H9 (cell line): ENCODE measurements around the gene STAB2. TPM values are rescaled to one million over a fixed set of nuclear protein-coding genes. Genes with fewer than 3 reads are reported as not detected.

Source experiments
- DNase-seq: peaks from one replicate; pipeline ENCODE4 v3.0.0-alpha.2; 2017
- H2AFZ ChIP-seq: one replicate; pipeline ENCODE4 v1.6.1; 2013; ENCODE audit warnings: mild to moderate bottlenecking, low read length, control low read depth, moderate library complexity
- H2AK5ac ChIP-seq: 2 replicates; pipeline ENCODE4 v1.6.1; 2013; ENCODE audit warnings: low read length, control low read depth, mixed read lengths; ENCODE audit not compliant: insufficient read length
- H2BK120ac ChIP-seq: one replicate; pipeline ENCODE4 v1.6.1; 2013; ENCODE audit warnings: low read depth, mild to moderate bottlenecking, low read length, control low read depth, inconsistent platforms; ENCODE audit not compliant: poor library complexity, severe bottlenecking
- H2BK12ac ChIP-seq: 2 replicates; pipeline ENCODE4 v1.6.1; 2013; ENCODE audit warnings: low read length, control low read depth, mixed read lengths, low read depth; ENCODE audit not compliant: insufficient read length
- H2BK15ac ChIP-seq: 2 replicates; pipeline ENCODE4 v1.6.1; 2013; ENCODE audit warnings: low read depth, low read length, control low read depth
- H2BK20ac ChIP-seq: one replicate; pipeline ENCODE4 v1.6.1; 2013; ENCODE audit warnings: low read depth, mild to moderate bottlenecking, low read length, control low read depth, inconsistent platforms; ENCODE audit not compliant: poor library complexity, severe bottlenecking
- H2BK5ac ChIP-seq: 2 replicates; pipeline ENCODE4 v1.6.1; 2013; ENCODE audit warnings: low read length, control low read depth, mixed read lengths; ENCODE audit not compliant: insufficient read length
- H3K14ac ChIP-seq: 2 replicates; pipeline ENCODE4 v1.6.1; 2013; ENCODE audit warnings: low read length, control low read depth; ENCODE audit not compliant: insufficient read depth
- H3K18ac ChIP-seq: 2 replicates; pipeline ENCODE4 v1.6.1; 2013; ENCODE audit warnings: low read depth, mild to moderate bottlenecking, mixed read lengths, low read length, control low read depth; ENCODE audit not compliant: insufficient read length
- H3K23ac ChIP-seq: 2 replicates; pipeline ENCODE4 v1.6.1; 2013; ENCODE audit warnings: low read length, control low read depth, mixed read lengths, low read depth; ENCODE audit not compliant: insufficient read length
- H3K23me2 ChIP-seq: 2 replicates; pipeline ENCODE4 v1.6.1; 2013; ENCODE audit warnings: low read depth, mild to moderate bottlenecking, mixed read lengths, low read length, control low read depth; ENCODE audit not compliant: insufficient read length, poor library complexity, severe bottlenecking
- H3K27ac ChIP-seq: 2 replicates; pipeline ENCODE4 v1.5.1; 2013; ENCODE audit warnings: low read length, control low read depth, mixed read lengths, low read depth; ENCODE audit not compliant: insufficient read length
- H3K27me3 ChIP-seq: 2 replicates; pipeline ENCODE4 v1.6.1; 2013; ENCODE audit warnings: low read length, control low read depth, inconsistent platforms; ENCODE audit not compliant: insufficient read depth
- H3K4ac ChIP-seq: 2 replicates; pipeline ENCODE4 v1.6.1; 2013; ENCODE audit warnings: low read depth, mild to moderate bottlenecking, control low read depth, inconsistent platforms, low read length, moderate library complexity
- H3K4me1 ChIP-seq: 2 replicates; pipeline ENCODE4 v1.6.1; 2013; ENCODE audit warnings: low read length, control low read depth, inconsistent platforms; ENCODE audit not compliant: insufficient read depth
- H3K4me2 ChIP-seq: 2 replicates; pipeline ENCODE4 v1.6.1; 2013; ENCODE audit warnings: low read length, control low read depth, mixed read lengths; ENCODE audit not compliant: insufficient read length, insufficient read depth
- H3K56ac ChIP-seq: 2 replicates; pipeline ENCODE4 v1.6.1; 2013; ENCODE audit warnings: low read depth, mild to moderate bottlenecking, mixed read lengths, low read length, control low read depth; ENCODE audit not compliant: insufficient read length
- H3K79me1 ChIP-seq: 2 replicates; pipeline ENCODE4 v1.6.1; 2013; ENCODE audit warnings: low read depth, mild to moderate bottlenecking, moderate library complexity, low read length, control low read depth, inconsistent platforms; ENCODE audit not compliant: insufficient read depth, poor library complexity, severe bottlenecking
- H3K79me2 ChIP-seq: 2 replicates; pipeline ENCODE4 v1.6.1; 2013; ENCODE audit warnings: low read length, control low read depth, inconsistent platforms; ENCODE audit not compliant: insufficient read depth
- H3K9ac ChIP-seq: 2 replicates; pipeline ENCODE4 v1.6.1; 2013; ENCODE audit warnings: low read length, control low read depth, mixed read lengths; ENCODE audit not compliant: insufficient read length; ENCODE audit errors: extremely low read depth
- H3K9me3 ChIP-seq: one replicate; pipeline ENCODE4 v1.6.1; 2013; ENCODE audit warnings: low read depth, low read length, inconsistent platforms; ENCODE audit not compliant: control insufficient read depth
- H3T11ph ChIP-seq: one replicate; pipeline ENCODE4 v1.6.1; 2013; ENCODE audit warnings: mild to moderate bottlenecking, low read length, control low read depth, inconsistent platforms
- H4K20me1 ChIP-seq: one replicate; pipeline ENCODE4 v1.6.1; 2013; ENCODE audit not compliant: control insufficient read depth, insufficient read length, insufficient read depth
- H4K5ac ChIP-seq: 2 replicates; pipeline ENCODE4 v1.6.1; 2013; ENCODE audit warnings: low read depth, mild to moderate bottlenecking, mixed read lengths, low read length, control low read depth; ENCODE audit not compliant: insufficient read length
- H4K8ac ChIP-seq: replicated peaks from 2 replicates; pipeline ENCODE4 v1.6.1; 2013; ENCODE audit warnings: low read length, control low read depth, mixed read lengths, low read depth; ENCODE audit not compliant: insufficient read length
- H4K91ac ChIP-seq: 2 replicates; pipeline ENCODE4 v1.6.1; 2013; ENCODE audit warnings: low read depth, mild to moderate bottlenecking, moderate library complexity, mixed read lengths, low read length, control low read depth; ENCODE audit not compliant: insufficient read length
- H3K27ac Mint-ChIP-seq, 3 experiments: 2 replicates in 2 of 3; 3 replicates in 1 of 3; pipeline ENCODE4 v1.8.0; 2020 to 2021; ENCODE audit warnings: mixed read lengths in 3 of 3, mild to moderate bottlenecking in 1 of 3, moderate library complexity in 1 of 3
- H3K27me3 Mint-ChIP-seq: 2 replicates; pipeline ENCODE4 v1.8.0; 2021; ENCODE audit warnings: low read depth, mild to moderate bottlenecking, moderate library complexity, mixed read lengths
- H3K36me3 Mint-ChIP-seq, 3 experiments: 2 replicates in 2 of 3; 3 replicates in 1 of 3; pipeline ENCODE4 v1.8.0; 2020 to 2021; ENCODE audit warnings: low read depth in 3 of 3, mixed read lengths in 3 of 3; ENCODE audit not compliant: insufficient read depth in 1 of 3
- H3K4me1 Mint-ChIP-seq, 2 experiments: 2 replicates each; pipeline ENCODE4 v1.8.0; 2020; ENCODE audit warnings: mixed read lengths in 2 of 2
- H3K4me3 Mint-ChIP-seq, 2 experiments: 2 replicates in 1 of 2; 3 replicates in 1 of 2; pipeline ENCODE4 v1.8.0; 2020 to 2021; ENCODE audit warnings: mild to moderate bottlenecking in 2 of 2, mixed read lengths in 2 of 2, moderate library complexity in 1 of 2
- H3K9me3 Mint-ChIP-seq, 2 experiments: 2 replicates in 1 of 2; 3 replicates in 1 of 2; pipeline ENCODE4 v1.8.0; 2020; ENCODE audit warnings: mild to moderate bottlenecking in 2 of 2, mixed read lengths in 2 of 2, moderate library complexity in 1 of 2
- WGBS: extraction: QIAGEN DNeasy Blood & Tissue Kit; methylation state at CpG from one replicate; pipeline ENCODE4 v1.1.7; 2013; ENCODE audit warnings: missing lambda C conversion rate, low lambda C conversion rate, mixed read lengths; ENCODE audit not compliant: insufficient read length; ENCODE audit errors: extremely low coverage; 5-methylcytosine and 5-hydroxymethylcytosine counted together
- total RNA-seq: library from RNA; stranded (reverse); gene quantifications from 2 replicates; pipeline ENCODE4 v1.2.1, GENCODE V29; 2021
- TF ChIP-seq, protein P1 (sequence below): fragments of 200-600 bp; sonication (generic); conservative IDR thresholded peaks from 3 replicates; pipeline ENCODE4 v1.8.0; 2021; ENCODE audit warnings: antibody characterized with exemption, mild to moderate bottlenecking

STAB2 gene
- total RNA-seq, 1 experiment from 2014 or later, result 0.02 TPM

GRCh38 chr12:103667125-103667524 lies 80.1 kb downstream of the STAB2 start:
- Histone ChIP-seq H2AK5ac (no peak overlapping the region), H4K8ac (no peak overlapping the region), H4K20me1 (no peaks in the 10 kb centered on the region), H3K4ac (no peak overlapping the region), H3K56ac (no peak overlapping the region), H3K23ac (no peak overlapping the region), H3T11ph (no peak overlapping the region), H3K9ac (no peak overlapping the region), H3K79me2 (no peaks in the 10 kb centered on the region), H3K9me3 (no peaks in the 10 kb centered on the region), H3K79me1 (no peaks in the 10 kb centered on the region), H2AFZ (no peak overlapping the region), H3K23me2 (no peaks in the 10 kb centered on the region), H4K91ac (no peak overlapping the region), H3K18ac (no peak overlapping the region), H3K27me3 (no peaks in the 10 kb centered on the region), H3K14ac (no peak overlapping the region), H3K4me1 (0 out of 2 replicates have a peak, but pooled peaks cover 2% of the 10 kb centered on the region), H2BK15ac (no peak overlapping the region), H2BK5ac (no peak overlapping the region), H2BK12ac (no peak overlapping the region), H2BK20ac (no peak overlapping the region), H4K5ac (no peak overlapping the region), H3K27ac (no peak overlapping the region), H3K4me2 (no peak overlapping the region), H2BK120ac (no peak overlapping the region)
- H3K9me3 Mint-ChIP-seq, result no peaks in the 10 kb centered on the region
- no peak for DNase-seq
- WGBS, result no CpG with 5 or more reads among the region's 2 CpGs
- H3K36me3 Mint-ChIP-seq, result no peaks in the 10 kb centered on the region; a peak in 1 of 7 replicates
- no peak overlapping the region; a peak in 1 of 7 replicates for H3K27ac Mint-ChIP-seq
- H3K4me1 Mint-ChIP-seq, result peaks cover 24 to 30% of the 10 kb centered on the region in 2 experiments
- TF ChIP-seq, protein P1, sequence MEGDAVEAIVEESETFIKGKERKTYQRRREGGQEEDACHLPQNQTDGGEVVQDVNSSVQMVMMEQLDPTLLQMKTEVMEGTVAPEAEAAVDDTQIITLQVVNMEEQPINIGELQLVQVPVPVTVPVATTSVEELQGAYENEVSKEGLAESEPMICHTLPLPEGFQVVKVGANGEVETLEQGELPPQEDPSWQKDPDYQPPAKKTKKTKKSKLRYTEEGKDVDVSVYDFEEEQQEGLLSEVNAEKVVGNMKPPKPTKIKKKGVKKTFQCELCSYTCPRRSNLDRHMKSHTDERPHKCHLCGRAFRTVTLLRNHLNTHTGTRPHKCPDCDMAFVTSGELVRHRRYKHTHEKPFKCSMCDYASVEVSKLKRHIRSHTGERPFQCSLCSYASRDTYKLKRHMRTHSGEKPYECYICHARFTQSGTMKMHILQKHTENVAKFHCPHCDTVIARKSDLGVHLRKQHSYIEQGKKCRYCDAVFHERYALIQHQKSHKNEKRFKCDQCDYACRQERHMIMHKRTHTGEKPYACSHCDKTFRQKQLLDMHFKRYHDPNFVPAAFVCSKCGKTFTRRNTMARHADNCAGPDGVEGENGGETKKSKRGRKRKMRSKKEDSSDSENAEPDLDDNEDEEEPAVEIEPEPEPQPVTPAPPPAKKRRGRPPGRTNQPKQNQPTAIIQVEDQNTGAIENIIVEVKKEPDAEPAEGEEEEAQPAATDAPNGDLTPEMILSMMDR, result no peak
- no peak overlapping the region for H3K4me3 Mint-ChIP-seq
- peaks cover 2% of the 10 kb centered on the region; the same call in 1 of the 2 replicates for H3K27me3 Mint-ChIP-seq
